ENCODE data around the gene CAPN1.
"Not testable (repeated sequence)": the region's sequence is repeated elsewhere in the genome, so short reads cannot be mapped to it uniquely, and the experiment has no call there.

CAPN1 gene

DNA sequence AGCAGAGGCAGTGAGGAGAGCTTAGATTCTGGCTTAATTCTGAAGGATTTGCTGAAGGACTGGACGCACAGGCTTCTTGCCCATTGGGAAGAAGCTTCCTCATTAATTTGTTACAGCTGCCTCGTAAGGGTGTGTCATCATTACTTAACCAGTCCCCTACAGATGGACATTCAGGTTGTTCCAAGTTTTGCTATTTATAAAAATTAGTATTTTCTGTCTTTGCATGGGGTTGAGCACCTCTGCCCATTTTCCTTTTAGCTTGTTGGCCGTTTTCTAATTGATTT, 38.1 kb downstream of the CAPN1 start:
- no peak for DNase-seq

DNA sequence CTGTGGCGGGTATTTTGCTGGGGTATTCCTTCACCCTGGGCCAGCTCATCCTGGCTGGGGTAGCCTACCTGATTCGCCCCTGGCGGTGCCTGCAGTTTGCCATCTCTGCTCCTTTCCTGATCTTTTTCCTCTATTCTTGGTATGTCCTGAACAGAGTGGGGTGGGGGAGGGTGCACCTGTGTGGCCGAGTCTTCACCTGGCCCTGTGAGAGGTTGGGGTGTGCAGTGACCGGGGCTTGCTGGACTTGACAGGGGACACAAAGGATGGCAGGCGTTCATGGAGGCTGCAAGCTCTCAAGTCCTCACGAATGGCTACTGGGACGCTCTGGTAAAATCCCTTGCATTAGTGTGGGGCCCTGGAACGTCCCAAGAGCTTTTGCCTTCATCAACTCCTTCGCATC, 39.3 kb downstream of the CAPN1 start:
- DNase-seq = no peak

DNA sequence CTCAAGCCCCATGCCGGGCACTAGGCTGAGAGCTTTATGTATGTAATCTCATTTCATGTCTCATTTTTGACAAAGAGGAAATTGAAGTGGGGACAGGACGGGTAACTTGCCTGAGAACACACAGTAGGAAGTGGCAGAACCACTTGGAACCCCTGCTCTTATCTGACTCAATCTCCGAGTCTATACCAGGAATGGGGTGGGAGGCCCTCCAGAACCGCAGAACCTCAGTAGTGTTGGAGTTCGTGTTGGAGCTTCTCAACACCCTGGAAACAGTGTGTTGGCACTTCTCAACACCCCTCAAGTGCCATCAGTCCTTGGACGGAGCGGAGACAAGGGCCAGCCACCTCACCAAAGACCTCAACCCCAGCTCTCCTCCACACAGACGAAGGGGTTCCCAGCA, 41.3 kb downstream of the CAPN1 start:
- no peak for DNase-seq

DNA sequence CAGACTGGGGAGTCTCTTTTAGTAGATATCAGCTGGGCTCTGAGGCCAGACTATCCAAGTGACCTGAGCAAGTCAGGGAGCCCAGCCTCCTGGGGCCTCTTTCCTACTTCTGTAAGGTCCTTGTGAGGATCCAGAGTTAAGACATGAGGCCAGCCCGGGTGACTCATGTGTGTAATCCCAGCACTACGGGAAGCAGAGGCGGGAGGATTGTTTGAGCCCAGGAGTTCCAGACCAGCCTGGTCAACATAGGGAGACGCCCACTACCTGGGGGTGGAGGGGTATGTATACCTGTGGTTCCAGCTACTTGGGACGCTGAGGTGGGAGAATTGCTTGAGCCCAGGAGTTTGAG, 43.2 kb downstream of the CAPN1 start:
- DNase-seq = no peak

DNA sequence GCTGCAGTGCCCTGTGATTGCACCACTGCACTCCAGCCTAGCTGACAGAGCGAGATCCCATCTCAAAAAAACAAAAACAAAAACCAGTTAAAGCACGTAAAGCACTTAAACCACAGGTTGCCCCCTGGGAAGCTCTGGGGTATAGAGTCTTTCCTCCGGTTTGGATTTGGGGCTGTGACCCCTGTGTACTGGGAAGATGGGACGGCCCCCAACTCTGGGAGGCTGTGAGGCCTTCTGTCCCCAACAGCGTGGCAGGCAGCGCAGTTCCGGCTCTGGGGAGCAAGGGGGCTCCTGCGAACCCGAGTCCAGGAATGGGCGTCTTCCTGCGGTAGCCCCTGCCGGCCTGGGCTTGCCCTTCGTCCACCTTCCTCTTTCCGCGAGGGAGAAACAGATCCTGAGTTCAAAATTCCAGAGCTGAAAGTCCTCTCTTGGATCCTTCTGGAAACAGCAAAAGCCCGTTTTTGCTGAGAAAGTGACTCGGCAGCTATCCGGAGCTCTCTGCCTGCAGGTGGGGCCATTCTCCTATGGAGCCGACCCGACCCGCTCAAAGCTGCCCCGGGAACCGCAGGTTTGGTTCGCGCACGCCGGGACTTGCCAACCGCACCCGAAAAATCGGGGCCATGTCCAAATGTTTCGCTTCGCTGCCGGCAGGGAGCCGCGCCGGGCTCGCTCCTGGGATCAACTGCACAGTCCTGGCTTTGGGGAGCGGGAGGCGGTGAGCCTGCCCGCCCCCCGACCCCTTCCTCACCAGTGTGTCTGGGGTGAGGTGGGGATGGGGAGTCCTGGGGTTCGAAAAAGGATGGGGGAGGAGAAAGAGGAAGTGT, 43.8 kb downstream of the CAPN1 start:
- peak; percentile 11 to 55 (median 50) for DNase-seq

DNA sequence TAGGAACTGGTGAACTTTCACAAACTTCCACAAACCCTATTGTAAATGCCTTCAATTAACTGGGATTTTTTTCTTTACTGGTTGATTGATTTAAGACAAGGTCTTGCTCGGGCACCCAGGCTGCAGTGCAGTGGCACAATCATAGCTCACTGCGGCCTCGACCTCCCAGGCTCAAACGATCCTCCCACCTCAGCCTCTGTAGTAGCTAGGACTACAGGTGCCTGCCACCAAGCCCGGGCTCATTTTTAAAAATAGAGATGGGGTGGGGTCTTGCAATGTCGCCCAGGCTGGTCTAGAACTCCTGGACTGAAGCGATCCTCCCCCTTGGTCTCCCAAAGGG, 44.3 kb downstream of the CAPN1 start:
- DNase-seq = no peak

DNA sequence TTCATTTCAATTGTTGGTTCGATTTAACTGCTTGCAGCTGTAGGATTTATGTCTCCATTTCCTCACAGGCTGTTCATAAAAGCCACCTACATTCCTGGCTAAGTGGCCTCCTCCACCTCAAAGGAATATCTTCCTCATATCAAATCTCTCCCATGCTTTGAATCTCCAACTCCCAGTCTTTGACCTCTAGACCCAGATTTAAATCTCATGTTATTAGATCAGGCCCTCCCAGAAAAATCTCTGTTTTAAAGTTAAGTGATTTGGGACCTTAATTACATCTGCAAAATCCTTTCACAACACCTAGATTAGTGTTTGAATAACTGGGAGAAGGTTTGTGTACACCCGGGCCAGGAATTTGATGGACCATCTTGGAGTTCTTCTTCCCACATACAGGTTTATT, 46.2 kb downstream of the CAPN1 start:
- no peak for DNase-seq

DNA sequence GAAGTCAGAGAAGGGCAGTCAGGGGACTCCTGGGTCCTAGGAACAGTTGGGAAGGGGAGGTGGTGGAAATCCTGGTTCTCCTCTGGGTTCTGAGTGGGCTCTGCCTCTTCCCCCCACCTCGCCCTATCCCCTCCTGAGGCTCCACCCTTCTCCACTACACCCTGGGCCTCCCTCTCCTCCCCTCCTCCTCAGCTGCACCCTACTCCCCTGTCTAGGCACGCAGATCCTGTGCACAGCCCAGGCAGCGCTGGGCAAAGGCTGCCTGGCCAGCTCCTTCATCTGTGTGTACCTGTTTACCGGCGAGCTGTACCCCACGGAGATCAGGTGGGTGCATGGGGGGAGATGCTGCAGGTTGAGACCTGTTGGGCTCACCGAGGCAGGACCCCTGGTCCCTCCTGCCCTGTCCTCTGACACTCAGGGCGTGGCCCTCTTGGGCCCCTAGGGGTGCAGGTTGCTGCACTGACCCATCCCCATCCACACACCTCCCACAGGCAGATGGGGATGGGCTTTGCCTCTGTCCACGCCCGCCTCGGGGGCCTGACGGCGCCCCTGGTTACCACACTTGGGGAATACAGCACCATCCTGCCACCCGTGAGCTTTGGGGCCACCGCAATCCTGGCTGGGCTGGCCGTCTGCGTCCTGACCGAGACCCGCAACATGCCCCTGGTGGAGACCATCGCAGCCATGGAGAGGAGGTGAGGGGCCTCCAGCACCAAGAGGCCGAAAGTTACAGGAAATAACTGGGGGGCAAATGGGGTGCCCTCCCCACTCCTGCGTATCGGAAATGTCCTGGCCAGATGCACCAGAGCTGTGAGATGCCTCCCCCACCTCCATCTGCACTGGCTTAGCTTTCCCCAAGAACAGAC, 54.7 kb downstream of the CAPN1 start:
- DNase-seq = no peak

DNA sequence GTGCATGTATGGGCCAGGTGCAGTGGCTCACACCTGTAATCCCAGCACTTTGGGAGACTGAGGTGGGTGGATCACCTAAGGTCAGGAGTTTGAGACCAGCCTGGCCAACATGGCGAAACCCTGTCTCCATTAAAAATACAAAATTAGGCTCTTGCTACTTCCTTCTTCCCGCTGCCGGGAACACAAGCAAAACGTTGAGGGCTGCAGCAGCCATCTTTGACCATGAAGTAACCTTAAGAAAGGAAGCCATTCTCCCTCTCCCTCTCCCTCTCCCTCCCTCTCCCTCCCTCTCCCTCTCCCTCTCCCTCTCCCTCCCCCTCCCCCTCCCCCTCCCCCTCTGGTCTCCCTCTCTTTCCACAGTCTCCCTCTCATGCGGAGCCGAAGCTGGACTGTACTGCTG, 56.6 kb downstream of the CAPN1 start:
- not testable (repeated sequence) for DNase-seq

DNA sequence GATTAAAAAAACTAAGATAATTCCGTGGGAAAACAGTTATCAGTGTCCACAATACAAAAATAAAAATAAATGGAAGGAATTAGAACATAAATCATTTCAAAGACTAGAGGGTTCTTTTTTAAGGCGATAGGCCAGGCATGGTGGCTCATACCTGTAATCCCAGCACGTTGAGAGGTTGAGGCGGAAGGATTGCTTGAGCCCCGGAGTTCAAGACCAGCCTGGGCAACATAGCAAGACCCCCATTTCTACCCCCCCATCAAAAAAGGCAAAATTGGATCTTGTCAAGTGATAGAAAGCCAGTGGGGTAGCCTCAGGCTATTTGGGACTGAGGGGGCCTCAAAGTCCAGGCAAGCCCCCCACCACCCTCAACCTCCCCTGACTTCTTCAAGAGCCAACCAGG, 59.4 kb downstream of the CAPN1 start:
- no peak for DNase-seq

DNA sequence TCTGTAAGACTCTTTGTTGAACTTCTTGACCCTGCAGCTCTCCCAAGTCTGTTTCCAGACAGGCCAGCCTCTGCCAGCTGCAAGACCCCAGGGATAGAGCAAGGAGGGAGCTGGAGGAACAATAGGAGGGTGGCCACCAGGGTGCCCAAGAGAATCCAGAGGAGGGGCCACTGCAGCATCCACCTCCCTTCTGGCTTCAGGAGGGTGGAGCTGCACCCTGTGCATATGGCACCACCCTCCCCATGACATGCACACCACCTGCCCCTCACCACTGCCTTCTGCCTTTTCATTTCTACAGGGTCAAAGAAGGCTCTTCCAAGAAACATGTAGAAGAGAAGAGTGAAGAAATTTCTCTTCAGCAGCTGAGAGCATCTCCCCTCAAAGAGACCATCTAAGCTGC, 60.0 kb downstream of the CAPN1 start:
- no peak for DNase-seq

DNA sequence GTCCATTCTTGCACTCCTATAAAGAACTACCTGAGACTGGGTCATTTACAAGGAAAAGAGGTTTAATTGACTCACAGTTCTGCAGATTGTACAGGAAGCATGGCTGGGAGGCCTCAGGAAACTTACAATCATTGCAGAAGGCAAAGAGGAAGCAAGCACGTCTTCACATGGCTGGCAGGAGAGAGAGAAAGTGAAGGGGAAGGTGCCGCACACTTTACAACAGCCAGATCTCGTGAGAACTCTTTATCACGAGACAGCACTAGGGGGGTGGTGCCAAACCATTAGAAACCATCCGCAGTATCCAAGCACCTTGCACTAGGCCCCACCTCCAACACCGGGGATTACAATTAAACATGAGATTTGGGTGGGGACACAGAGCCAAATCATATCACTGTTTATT, 60.7 kb downstream of the CAPN1 start:
- DNase-seq = no peak

DNA sequence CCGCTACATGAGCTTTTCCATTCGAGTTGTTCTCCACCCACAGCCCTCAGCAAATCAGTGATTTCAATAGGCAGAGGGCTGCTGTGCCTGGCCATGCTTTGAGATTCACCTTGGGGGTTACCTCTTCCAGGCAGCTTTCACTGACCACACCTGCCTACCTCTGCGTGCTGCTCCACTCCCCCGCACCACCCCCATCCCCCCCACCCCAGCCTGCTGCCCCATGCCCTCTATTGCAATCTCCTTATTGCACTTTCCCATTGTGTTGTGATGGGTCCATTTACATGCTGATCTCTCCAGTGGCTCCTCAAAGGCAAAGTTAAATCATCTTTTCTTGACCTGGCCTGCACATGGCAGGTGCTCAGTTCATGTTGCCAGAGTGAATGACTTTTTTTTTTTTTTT, 62.1 kb downstream of the CAPN1 start:
- DNase-seq = no peak

DNA sequence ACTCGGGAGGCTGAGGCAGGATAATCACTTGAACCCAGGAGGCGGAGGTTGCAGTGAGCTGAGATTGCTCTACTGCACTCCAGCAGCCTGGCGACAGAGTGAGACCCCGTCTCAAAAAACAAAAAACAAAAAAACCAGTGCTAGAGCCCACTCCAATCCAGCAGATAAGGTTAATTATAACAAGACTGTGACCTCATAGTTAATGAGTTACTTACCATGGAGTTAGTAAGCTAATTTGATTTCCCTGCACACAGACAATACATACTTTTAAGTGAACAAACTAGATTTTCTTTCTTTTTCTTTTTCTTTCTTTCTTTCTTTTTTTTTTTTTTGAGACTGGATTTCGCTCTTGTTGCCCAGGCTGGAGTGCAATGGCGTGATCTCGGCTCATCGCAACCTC, 63.3 kb downstream of the CAPN1 start:
- not testable (repeated sequence) for DNase-seq

DNA sequence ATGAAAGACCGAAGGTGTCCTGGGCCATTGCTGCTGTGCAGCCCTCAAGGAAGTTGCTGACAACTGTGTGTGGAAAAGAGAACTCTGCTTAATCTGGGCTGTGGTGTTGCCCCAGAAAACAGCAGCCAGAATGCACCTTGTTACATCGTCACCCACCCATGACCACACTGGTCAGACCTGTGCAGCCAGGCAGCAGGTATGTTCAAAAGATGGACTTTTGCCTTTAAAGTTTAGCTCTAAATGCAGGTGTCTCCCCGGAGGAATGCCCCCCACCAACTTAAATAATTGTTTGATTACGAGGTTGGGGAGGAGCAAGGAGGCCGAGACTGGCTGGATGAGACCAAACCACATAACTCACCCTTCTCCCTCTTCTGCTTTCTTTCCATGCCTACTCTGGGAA, 64.8 kb downstream of the CAPN1 start:
- DNase-seq = no peak

DNA sequence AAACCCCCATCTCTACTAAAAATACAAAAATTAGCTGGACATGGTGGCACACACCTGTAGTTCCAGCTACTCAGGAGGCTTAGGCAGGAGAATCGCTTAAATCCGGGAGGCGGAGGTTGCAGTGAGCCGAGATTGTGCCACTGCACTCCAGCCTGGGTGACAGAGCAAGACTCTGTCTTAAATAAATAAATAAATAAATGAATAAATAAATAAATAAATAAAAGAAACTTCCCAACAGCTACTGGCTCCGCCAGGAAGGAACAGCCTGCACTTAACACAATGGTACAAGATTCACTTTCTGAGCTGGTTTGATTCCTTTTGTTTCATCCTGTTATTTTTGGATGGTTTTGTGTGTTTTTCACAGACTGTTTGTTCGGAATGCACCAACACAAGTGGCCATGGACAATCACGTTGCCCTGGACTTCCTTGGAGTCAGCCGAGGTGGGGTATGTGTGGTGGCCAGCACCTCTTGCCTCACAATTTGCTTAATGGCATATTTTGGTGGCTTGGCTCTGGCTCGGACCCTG, 66.5 kb downstream of the CAPN1 start:
- DNase-seq = not testable (repeated sequence)

DNA sequence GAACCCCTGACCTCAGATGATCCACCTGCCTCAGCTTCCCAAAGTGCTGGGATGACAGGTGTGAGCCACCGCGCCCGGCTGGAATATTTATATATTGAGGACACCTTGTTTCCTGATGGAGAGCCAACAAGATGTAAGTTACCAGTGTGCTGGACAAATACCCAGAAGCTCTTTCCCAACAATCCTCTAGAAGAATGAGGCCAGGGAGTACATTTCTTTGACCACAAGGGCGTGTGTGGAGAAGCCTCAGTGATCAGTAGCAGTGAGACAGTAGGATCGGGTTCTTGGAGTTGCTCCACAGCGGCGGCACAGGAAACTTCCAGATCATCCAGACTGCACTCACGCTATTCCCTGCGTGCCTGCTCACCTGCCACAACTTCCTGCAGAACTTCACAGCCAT, 69.7 kb downstream of the CAPN1 start:
- DNase-seq = no peak

DNA sequence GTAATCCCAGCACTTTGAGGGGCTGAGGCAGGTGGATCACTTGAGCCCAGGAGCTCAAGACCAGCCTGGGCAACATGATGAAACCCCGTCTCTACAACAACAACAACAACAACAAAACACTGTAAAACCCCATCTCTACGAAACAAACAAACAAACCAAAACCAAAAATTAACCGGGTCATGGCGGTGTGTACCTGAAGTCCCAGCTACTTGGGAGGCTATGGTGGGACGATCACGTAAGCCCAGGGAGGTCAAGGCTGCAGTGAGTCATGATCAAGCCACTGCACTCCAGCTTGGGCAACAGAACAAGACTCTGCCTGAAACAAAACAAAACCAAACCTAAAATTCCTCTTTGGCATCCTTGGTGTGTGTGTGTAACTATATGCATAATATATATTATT, 73.0 kb downstream of the CAPN1 start:
- DNase-seq = no peak

DNA sequence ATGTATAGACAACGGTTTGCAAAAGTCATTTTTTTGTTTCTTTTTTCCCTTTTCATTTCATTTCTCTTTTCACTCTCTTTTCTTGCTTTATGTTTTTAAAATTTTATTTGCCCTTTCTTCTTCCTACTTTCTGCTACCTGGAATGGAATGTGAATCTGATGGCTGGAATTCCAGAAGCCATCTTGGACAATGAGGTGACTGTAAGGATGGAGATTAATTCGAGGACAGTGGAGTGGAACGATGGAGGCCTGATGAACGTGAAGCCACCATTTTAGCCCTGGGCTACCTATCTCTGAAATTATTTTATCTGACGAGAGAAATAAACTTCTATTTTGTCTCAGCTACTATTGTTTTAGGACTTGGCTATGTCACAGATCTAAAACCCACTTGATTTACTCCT, 77.3 kb downstream of the CAPN1 start:
- DNase-seq = no peak

DNA sequence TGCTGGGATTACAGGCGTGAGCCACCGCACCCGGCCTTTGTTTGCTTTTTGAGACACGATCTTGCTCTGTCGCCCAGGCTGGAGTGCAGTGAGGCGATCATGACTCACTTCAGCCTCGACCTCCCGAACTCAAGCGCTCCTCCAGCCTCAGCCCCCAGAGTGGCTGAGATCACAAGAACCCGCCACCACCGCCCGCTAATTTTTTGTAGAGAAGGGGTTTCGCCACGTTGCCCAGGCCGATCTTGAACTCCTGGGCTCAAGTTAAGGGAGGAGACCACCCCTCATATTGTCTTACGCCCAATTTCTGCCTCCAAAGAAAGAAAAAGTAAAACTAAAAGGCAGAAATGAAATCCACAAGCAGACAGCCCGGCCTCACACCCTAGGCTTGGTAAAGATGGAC, 78.6 kb downstream of the CAPN1 start:
- no peak for DNase-seq

DNA sequence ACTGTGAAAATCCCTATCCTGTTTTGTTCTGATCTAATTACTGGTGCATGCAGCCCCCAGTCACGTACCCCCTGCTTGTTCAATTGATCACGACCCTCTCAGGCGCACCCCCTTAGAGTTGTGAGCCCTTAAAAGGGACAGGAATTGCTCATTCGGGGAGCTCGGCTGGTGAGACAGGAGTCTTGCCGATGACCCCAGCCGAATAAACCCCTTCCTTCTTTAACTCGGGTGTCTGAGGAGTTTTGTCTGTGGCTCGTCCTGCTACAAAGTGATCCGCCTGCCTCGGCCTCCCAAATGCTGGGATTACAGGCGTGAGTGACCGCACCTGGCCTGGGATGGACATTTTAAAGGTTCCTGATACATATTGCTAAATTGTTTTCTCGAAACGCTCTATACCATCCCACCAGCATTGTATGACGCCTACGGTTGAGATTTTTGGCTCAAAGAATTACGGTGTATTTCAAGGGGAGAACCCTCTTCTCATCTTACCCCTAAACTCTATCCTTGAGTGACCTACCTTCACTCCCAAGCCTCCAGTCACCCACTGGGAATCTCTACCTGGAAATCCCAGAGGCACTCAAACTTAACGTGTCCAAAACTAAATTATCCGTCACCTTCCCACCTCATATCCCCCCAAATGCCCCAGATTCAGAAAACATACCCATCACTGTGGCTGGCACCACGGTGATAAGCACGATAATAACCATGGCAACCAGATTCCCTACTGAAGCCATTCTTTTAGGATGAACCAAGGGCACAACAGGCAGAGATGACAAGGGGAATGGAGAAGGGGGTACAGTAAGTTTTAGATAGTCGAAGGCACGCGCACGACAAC, 79.2 kb downstream of the CAPN1 start:
- no peak for DNase-seq

All from stimulated activated naive CD4-positive, alpha-beta T cell (primary cell).